Hepatocyte (in vitro differentiated cells): ENCODE measurements around the gene SETDB2. TPM values are rescaled to one million over a fixed set of nuclear protein-coding genes. Genes with fewer than 3 reads are reported as not detected.

Source experiments
- DNase-seq: peaks from one replicate; pipeline ENCODE4 v3.0.0-alpha.2; 2016; ENCODE audit warnings: low spot score
- H2AFZ ChIP-seq: fragments of 200-600 bp; sonication (generic); 2 replicates; pipeline ENCODE4 v1.6.0; 2016; ENCODE audit warnings: antibody characterized with exemption, mild to moderate bottlenecking
- H3K27ac ChIP-seq: fragments of 200-600 bp; sonication (generic); 2 replicates; pipeline ENCODE4 v1.5.1; 2016; ENCODE audit warnings: mild to moderate bottlenecking
- H3K27me3 ChIP-seq: fragments of 200-600 bp; sonication (generic); 2 replicates; pipeline ENCODE4 v1.6.1; 2016
- H3K36me3 ChIP-seq: fragments of 200-600 bp; sonication (generic); replicated peaks from 2 replicates; pipeline ENCODE4 v1.5.1; 2016; ENCODE audit warnings: low read depth; ENCODE audit not compliant: insufficient read depth
- H3K4me1 ChIP-seq: fragments of 200-600 bp; sonication (generic); 2 replicates; pipeline ENCODE4 v1.5.1; 2016; ENCODE audit warnings: mild to moderate bottlenecking, moderate library complexity; ENCODE audit not compliant: insufficient read depth
- H3K4me2 ChIP-seq: fragments of 200-600 bp; sonication (generic); 2 replicates; pipeline ENCODE4 v1.6.0; 2016
- H3K4me3 ChIP-seq: fragments of 200-600 bp; sonication (generic); 2 replicates; pipeline ENCODE4 v1.5.1; 2016; ENCODE audit warnings: mild to moderate bottlenecking
- H3K79me2 ChIP-seq: fragments of 200-600 bp; sonication (generic); 2 replicates; pipeline ENCODE4 v1.6.0; 2017; ENCODE audit warnings: mild to moderate bottlenecking
- H3K9me2 ChIP-seq: fragments of 200-600 bp; sonication (generic); replicated peaks from 2 replicates; pipeline ENCODE4 v1.6.0; 2017; ENCODE audit warnings: mild to moderate bottlenecking; ENCODE audit not compliant: insufficient read depth
- H3K9me3 ChIP-seq: fragments of 200-600 bp; sonication (generic); 2 replicates; pipeline ENCODE4 v1.5.1; 2016; ENCODE audit warnings: low read depth, mild to moderate bottlenecking
- H4K20me1 ChIP-seq: fragments of 200-600 bp; sonication (generic); 2 replicates; pipeline ENCODE4 v1.6.0; 2016; ENCODE audit warnings: mild to moderate bottlenecking; ENCODE audit not compliant: insufficient read depth, poor library complexity, severe bottlenecking
- EZH2 ChIP-seq: fragments of 200-600 bp; sonication (generic); IDR thresholded peaks from 2 replicates; pipeline ENCODE4 v1.6.1; 2016; ENCODE audit warnings: antibody characterized with exemption, mild to moderate bottlenecking, borderline replicate concordance
- EZH2phosphoT487 ChIP-seq: fragments of 200-600 bp; sonication (generic); IDR thresholded peaks from one replicate; pipeline ENCODE4 v1.6.1; 2018; ENCODE audit warnings: antibody characterized with exemption, mild to moderate bottlenecking, low read depth, moderate library complexity; ENCODE audit not compliant: unreplicated experiment, severe bottlenecking
- WGBS: methylation state at CpG from one replicate; pipeline ENCODE4 v1.1.6; 2016; ENCODE audit warnings: low lambda C conversion rate; ENCODE audit errors: missing lambda C conversion rate; 5-methylcytosine and 5-hydroxymethylcytosine counted together
- polyA plus RNA-seq: library from polyadenylated mRNA; unstranded; fragments of >200 nt; fragmentation: Nextera tagmentation; extraction: Ambion mirVana; gene quantifications from 2 replicates; pipeline ENCODE4 v1.2.1, GENCODE V29; 2016
- total RNA-seq: library from RNA; depleted of rRNA; stranded (reverse); fragments of >200 nt; gene quantifications from 2 replicates; pipeline ENCODE4 v1.2.3, GENCODE V29; 2014
- TF ChIP-seq, protein P1 (sequence below): fragments of 200-600 bp; sonication (generic); IDR thresholded peaks from 2 replicates; pipeline ENCODE4 v1.5.1; 2016; ENCODE audit warnings: antibody characterized with exemption, mild to moderate bottlenecking; ENCODE audit not compliant: poor library complexity

The SETDB2 gene
- total and polyA plus RNA-seq, 2 experiments from 2014 or later: 8.9 to 14.5 TPM

GRCh38 chr13:49527123-49527522 lies 83.0 kb downstream of the SETDB2 start:
- no peaks in the 10 kb centered on the region for H3K36me3 ChIP-seq
- no peak overlapping the region for H3K4me2 ChIP-seq
- no peaks in the 10 kb centered on the region for H3K4me1 ChIP-seq
- 86% methylated on average over 2 of the region's 2 CpGs for WGBS
- no peak for DNase-seq
- no peaks in the 10 kb centered on the region for H4K20me1 ChIP-seq
- TF ChIP-seq EZH2phosphoT487 (no peak), EZH2 (no peak)
- TF ChIP-seq, protein P1, sequence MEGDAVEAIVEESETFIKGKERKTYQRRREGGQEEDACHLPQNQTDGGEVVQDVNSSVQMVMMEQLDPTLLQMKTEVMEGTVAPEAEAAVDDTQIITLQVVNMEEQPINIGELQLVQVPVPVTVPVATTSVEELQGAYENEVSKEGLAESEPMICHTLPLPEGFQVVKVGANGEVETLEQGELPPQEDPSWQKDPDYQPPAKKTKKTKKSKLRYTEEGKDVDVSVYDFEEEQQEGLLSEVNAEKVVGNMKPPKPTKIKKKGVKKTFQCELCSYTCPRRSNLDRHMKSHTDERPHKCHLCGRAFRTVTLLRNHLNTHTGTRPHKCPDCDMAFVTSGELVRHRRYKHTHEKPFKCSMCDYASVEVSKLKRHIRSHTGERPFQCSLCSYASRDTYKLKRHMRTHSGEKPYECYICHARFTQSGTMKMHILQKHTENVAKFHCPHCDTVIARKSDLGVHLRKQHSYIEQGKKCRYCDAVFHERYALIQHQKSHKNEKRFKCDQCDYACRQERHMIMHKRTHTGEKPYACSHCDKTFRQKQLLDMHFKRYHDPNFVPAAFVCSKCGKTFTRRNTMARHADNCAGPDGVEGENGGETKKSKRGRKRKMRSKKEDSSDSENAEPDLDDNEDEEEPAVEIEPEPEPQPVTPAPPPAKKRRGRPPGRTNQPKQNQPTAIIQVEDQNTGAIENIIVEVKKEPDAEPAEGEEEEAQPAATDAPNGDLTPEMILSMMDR: no peak
- no peaks in the 10 kb centered on the region for H3K27me3 ChIP-seq
- no peak overlapping the region for H3K4me3 ChIP-seq
- H3K27ac ChIP-seq: no peak overlapping the region
- H3K9me2 ChIP-seq: no peaks in the 10 kb centered on the region
- H2AFZ ChIP-seq: no peak overlapping the region
- no peaks in the 10 kb centered on the region for H3K9me3 ChIP-seq
- H3K79me2 ChIP-seq: no peaks in the 10 kb centered on the region

DNA sequence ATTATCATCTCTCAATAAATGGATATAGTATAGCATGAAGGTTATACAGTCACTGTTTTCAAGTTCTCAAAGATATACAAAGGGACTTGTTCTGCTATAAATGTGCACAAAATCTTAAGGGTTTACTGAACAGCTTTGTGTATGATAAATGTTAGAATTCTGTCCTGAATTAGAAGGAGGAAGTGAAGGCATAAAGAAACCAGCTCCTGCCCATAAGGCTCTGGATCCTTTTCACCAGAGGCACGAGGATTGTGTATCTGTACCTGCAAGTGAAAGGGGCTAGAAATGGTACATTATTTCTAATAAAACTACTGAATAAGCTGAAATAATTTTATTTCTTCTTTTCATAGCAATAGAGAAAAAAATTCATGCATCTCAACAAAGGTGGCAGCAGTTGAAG lies 84.1 kb downstream of the SETDB2 start:
- WGBS: 93% methylated on average over 1 of the region's 1 CpG
- H3K4me1 ChIP-seq: no peaks in the 10 kb centered on the region
- H3K9me2 ChIP-seq: no peaks in the 10 kb centered on the region
- H3K27me3 ChIP-seq: no peaks in the 10 kb centered on the region
- no peak overlapping the region for H3K4me2 ChIP-seq
- no peaks in the 10 kb centered on the region for H4K20me1 ChIP-seq
- no peak overlapping the region for H3K4me3 ChIP-seq
- TF ChIP-seq, protein P1: no peak
- no peak for TF ChIP-seq EZH2
- no peak for TF ChIP-seq EZH2phosphoT487
- H3K9me3 ChIP-seq: no peaks in the 10 kb centered on the region
- H2AFZ ChIP-seq: no peak overlapping the region
- H3K36me3 ChIP-seq: no peaks in the 10 kb centered on the region
- no peak overlapping the region for H3K27ac ChIP-seq
- H3K79me2 ChIP-seq: no peaks in the 10 kb centered on the region
- DNase-seq: no peak

GRCh38 chr13:49530457-49530856 lies 86.4 kb downstream of the SETDB2 start:
- TF ChIP-seq EZH2 (no peak), EZH2phosphoT487 (no peak)
- TF ChIP-seq, protein P1: no peak
- 97% methylated on average over 7 of the region's 7 CpGs for whole genome bisulfite sequencing
- DNase-seq: no peak

GRCh38 chr13:49532593-49532992 lies 88.5 kb downstream of the SETDB2 start:
- 88% methylated on average over 1 of the region's 1 CpG for WGBS
- H3K9me3 ChIP-seq: no peaks in the 10 kb centered on the region

More at GRCh38 chr13:49530457-49530856, 86.4 kb downstream of the SETDB2 start:
- no peaks in the 10 kb centered on the region for H3K36me3 ChIP-seq
- no peak overlapping the region for H3K4me2 ChIP-seq
- no peaks in the 10 kb centered on the region for H3K27me3 ChIP-seq
- H3K9me3 ChIP-seq: no peaks in the 10 kb centered on the region
- no peak overlapping the region for H3K27ac ChIP-seq
- H3K9me2 ChIP-seq: no peaks in the 10 kb centered on the region
- no peaks in the 10 kb centered on the region for H4K20me1 ChIP-seq
- no peak overlapping the region for H3K4me3 ChIP-seq
- no peak overlapping the region for H2AFZ ChIP-seq
- no peaks in the 10 kb centered on the region for H3K4me1 ChIP-seq
- no peaks in the 10 kb centered on the region for H3K79me2 ChIP-seq

More at GRCh38 chr13:49532593-49532992, 88.5 kb downstream of the SETDB2 start:
- no peak overlapping the region for H2AFZ ChIP-seq
- H3K4me3 ChIP-seq: no peak overlapping the region
- H3K27ac ChIP-seq: no peak overlapping the region
- no peaks in the 10 kb centered on the region for H4K20me1 ChIP-seq
- H3K4me2 ChIP-seq: no peak overlapping the region
- H3K36me3 ChIP-seq: no peaks in the 10 kb centered on the region
- DNase-seq: no peak
- no peaks in the 10 kb centered on the region for H3K79me2 ChIP-seq
- TF ChIP-seq EZH2phosphoT487 (no peak), EZH2 (no peak)
- TF ChIP-seq, protein P1: no peak
- no peaks in the 10 kb centered on the region for H3K4me1 ChIP-seq
- no peaks in the 10 kb centered on the region for H3K9me2 ChIP-seq
- H3K27me3 ChIP-seq: no peaks in the 10 kb centered on the region
